ENCODE measurements around the gene CAMK2G.
"Not testable (repeated sequence)": the region's sequence is repeated elsewhere in the genome, so short reads cannot be mapped to it uniquely, and the experiment has no call there.

Gene CAMK2G

GRCh38 chr10:73789659-73790055 lies 84.7 kb downstream of the CAMK2G start:
- TF ChIP-seq CTCF (IDR thresholded peaks at IDR 0.05; ENCODE audit: low read depth, low read length): no peak
- peaks cover 10% of the 10 kb centered on the region; the same call in 1 of the 2 replicates for H3K36me3 ChIP-seq
- no peaks in the 10 kb centered on the region for H3K9me3 ChIP-seq
- no peaks in the 10 kb centered on the region for H3K4me1 ChIP-seq
- no peak overlapping the region for H3K4me3 ChIP-seq (ENCODE audit: low read depth, low read length)
- no peak for DNase-seq
- no peaks in the 10 kb centered on the region for H3K27me3 ChIP-seq

- no peaks in the 10 kb centered on the region for H3K9me3 ChIP-seq
- H3K4me3 ChIP-seq (ENCODE audit: low read depth, low read length): no peak overlapping the region
- H3K36me3 ChIP-seq: peaks cover 10% of the 10 kb centered on the region; the same call in 1 of the 2 replicates
- no peaks in the 10 kb centered on the region for H3K27me3 ChIP-seq
- DNase-seq: no peak
- no peaks in the 10 kb centered on the region for H3K4me1 ChIP-seq
- no peak for TF ChIP-seq CTCF (IDR thresholded peaks at IDR 0.05; ENCODE audit: low read depth, low read length)
These were observed 85.3 kb downstream of the CAMK2G start for GRCh38 chr10:73788864-73789658.

GRCh38 chr10:73787031-73787800 lies 87.1 kb downstream of the CAMK2G start:
- H3K9me3 ChIP-seq; H3K4me1 ChIP-seq; DNase-seq; H3K27me3 ChIP-seq; H3K36me3 ChIP-seq; H3K4me3 ChIP-seq (ENCODE audit: low read depth, low read length): not testable (repeated sequence)

- Histone ChIP-seq H3K27me3 (no peaks in the 10 kb centered on the region), H3K36me3 (peaks cover 7% of the 10 kb centered on the region), H3K9me3 (no peaks in the 10 kb centered on the region), H3K4me3 (ENCODE audit: low read depth, low read length) (peak overlapping the region; percentile 79), H3K4me1 (no peaks in the 10 kb centered on the region)
- no peak for DNase-seq
- TF ChIP-seq CTCF (IDR thresholded peaks at IDR 0.05; ENCODE audit: low read depth, low read length): no peak
These were observed 87.9 kb downstream of the CAMK2G start for GRCh38 chr10:73786512-73786885.

- no peak for DNase-seq
These were observed 88.4 kb downstream of the CAMK2G start for GRCh38 chr10:73785721-73786511.

More at GRCh38 chr10:73785721-73786511, 88.4 kb downstream of the CAMK2G start:
- Histone ChIP-seq H3K27me3 (no peaks in the 10 kb centered on the region), H3K4me3 (ENCODE audit: low read depth, low read length) (peak overlapping the region; percentile 79), H3K4me1 (no peaks in the 10 kb centered on the region), H3K9me3 (no peaks in the 10 kb centered on the region), H3K36me3 (peaks cover 3% of the 10 kb centered on the region)
- TF ChIP-seq CTCF (IDR thresholded peaks at IDR 0.05; ENCODE audit: low read depth, low read length): no peak

Measured in BE2C (cell line).